Amniotic stem cell (primary cell): ENCODE results near the gene CCDC196.
"Not testable (repeated sequence)": the region's sequence is repeated elsewhere in the genome, so short reads cannot be mapped to it uniquely, and the experiment has no call there.

Experiments used
- DNase-seq: peaks from one replicate; lab custom pipeline; 2025; lab: John Stamatoyannopoulos, UW

The CCDC196 gene

DNA sequence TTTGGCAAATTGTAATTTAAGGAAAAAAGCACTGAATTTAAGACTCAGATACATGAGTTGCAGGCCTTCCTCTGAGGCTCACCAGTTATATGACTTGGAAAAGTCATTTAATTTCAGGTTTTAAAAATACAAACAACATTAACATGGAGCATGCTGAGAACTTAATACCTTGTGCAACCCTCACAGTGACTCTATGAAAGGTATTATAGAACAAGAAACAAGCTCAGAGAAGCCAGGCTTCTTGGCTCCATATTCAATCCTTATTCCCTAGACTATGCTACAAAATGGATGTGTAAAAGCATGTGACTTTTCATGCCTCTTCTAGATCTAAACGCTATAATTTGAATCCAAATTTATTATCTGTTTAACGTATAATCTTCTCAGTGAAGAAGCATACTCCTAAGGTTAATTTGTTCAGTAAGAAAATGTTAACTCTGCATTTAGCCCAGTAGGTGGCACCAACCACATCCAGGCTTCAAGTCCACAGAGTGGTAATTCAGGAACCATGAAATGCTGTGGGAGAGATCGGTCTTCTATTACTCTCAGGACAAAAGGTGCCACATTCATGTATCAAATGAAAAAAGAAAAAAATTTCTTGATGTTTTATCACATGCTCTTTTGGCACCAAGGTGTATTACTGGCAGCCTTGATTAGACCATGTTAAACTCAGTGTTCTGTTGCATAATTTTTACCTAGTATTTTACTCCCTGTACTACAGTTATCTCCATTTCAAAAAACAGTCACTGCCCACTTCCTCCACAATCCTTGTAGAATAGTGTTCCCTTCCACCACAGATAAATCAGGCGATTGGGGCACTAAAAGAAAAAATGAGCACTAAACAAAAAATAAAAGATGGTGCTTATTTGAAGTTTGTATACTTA is 9.3 kb downstream of the CCDC196 start:
- peak; percentile 45 for DNase-seq

DNA sequence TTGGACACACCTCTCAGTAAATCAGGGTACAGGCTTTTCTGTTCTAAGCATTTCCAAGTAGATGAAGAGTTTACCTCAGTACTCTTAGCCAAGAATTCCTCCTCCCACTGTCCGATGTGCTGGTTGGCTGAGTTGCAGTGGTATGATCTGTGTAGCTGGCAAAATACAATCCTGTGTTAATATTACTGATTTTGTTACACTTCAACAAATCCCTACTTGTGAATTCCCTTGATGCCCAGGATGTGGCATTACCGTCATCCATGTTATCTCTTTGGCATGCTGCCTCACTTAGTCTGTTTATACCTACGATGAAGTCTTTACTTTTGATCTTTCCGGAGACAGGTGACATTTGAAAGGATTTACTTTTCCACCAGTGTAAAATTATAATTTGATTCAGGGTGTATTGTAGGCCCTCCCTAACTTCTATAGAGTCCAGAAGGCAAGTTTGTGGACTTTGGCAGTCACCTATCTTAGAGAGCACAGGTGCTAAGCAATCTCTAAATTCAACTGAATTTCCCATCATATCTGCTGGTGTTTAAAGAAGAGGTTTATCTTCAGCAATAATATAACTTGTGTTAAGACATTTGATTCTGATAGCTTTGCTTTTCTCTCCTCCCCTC is 10.1 kb downstream of the CCDC196 start:
- DNase-seq: no peak

DNA sequence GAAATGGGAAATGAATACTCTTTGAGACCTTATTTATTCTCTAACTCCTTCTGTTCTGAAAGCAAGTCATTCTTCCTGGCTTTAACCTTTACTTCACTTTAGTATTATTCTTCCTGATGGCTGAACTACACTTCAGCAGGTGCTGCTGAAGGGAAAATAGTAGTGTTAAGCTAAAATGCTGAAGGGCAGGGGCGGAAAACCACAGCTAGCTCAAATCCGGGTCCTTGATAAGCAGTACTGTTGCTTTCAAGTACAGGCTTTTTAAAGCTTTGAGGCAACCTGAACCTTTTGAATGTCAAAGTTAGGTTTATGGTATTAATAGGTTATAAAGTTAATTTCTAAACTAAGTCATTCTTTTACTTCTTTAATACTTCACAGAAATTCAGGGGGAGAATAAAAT is 10.7 kb downstream of the CCDC196 start:
- DNase-seq: no peak

DNA sequence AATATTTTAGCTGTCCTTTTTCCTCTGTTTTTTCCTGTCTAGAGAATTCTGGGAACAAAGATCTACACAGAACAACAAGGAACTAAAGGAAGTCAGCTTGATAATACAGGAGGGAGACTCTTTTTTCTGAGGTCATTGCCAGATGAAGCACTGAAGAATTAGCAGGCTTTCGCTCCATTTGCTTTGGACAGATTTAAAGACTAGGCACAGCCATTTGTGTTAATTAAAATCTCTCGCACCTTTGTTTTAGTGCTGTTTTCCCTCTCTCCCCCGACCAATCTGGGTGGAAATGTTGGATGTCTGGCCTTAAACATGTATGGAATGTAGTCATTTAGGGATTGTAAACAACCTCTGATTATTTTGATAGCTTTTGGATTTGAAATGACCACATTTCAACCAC is 12.1 kb downstream of the CCDC196 start:
- no peak for DNase-seq

DNA sequence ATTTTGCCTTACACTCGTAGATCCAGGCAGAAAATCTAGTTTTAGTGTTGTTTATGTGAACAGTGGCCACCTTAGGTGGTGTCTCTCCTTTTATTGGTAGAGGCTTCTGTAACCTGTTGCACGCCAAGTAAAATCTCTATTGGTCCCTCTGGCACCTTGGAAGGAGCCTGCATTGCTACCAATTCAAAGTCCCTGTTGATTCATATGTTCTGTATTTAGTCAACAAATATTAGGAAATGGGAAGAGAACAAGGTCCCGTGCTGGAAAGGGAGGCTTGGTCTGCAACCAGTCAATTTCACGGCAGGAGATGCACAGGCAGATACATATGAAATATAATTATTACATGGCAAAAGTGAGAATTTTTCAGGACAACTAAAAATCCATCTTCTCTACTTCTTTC is 15.4 kb downstream of the CCDC196 start:
- DNase-seq: no peak

DNA sequence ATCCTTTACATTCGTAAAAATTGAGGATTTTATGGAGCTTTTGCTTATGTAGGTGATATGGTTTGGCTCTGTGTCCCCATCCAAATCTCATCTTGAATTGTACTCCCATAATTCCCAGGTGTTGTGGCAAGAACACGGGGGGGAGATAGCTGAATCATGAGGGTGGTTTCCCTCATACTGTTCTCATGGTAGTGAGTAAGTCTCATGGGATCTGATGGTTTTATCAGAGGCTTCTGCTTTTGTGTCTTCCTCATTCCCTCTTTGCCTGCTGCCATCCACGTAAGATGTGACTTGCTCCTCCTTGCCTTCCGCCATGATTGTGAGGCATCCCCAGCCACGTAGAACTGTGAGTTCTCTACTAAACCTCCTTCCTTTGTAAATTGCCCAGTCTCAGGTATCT is 16.7 kb downstream of the CCDC196 start:
- DNase-seq: not testable (repeated sequence)

DNA sequence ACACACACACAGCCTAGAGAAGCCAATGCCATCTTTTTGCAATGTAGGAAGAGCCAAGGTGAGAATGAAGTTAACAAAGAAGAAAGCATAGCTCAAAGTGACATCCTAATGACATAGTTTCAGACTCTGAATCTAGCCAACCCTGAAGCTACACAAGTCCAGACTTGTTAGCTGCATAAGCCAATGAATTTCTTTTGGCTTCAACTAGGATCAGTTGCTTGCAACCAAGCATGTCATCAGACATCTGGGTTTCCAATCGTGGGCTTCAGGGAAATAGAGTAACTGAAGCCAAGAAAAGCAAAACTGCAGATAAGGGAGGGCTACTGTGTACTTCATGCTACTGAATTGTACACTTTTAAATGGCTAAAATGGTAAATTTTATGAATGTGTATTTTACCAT is 17.4 kb downstream of the CCDC196 start:
- DNase-seq: no peak

DNA sequence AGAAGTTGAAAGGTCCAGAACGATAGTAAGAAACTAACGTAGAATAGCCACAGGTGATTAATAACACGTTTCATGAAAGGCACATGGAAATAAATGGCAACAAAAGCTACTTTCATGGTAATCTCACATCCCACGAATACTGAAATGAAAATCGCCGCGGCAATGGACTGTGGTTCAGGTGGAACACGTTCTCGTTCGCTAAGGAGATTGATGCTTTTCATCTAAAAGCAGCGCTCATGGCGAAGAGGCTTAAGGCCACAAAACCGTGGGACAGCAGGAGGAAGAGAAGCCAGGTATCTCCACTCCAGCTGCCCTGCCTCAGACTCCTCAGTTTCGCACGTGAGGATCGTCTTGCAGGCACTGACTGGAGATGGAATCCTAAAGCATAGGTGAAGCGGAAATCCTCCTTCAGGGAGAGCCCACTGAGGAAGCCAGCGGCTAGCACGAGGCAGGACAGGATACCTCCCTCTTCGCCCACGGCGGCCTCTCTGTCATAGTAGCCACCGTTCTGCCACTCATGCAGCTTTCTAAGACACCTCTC is 21.1 kb downstream of the CCDC196 start:
- DNase-seq: no peak

DNA sequence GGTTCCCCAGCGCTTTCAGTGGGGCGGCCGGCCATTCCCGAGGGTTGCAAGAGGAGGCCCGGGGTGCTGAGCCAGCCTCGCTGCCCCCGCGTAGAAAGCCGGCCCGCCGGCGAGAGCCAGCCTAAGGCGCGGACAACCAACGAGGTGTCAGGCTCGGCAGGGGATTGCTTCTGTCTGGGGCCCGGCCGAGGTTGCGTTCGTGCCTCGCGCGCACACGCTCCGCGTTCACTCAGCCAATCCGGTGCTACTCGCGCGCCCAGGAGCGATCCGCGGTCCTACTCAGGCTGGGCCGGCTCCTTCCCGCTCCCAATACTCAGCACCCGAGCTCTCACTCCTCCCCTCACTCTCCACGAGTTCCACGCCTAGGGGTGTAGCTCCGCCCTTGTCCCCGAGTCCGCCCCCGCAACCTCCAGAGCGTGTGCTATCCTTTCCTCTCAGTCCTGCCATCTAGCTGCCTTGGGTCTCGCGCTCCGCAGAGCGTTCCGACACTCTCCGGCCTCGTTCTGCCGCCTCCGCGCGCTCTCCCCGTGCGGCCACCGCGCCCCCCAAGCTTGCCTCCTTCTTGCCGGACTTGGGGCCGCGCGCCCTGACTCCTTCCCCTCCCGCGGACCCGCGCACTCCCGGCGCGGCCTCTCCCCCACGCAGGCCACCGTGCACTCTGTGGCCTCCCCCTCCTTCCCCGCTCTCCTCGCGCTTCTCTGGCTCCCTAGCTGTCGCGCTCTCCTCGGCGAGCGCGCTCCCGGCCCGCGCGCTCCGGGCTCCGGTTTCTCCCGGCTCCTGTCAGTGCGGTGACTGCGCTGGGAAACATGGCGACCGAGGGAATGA is 21.8 kb downstream of the CCDC196 start, which contains the start of gene GPHN:
Gene GPHN, plus strand, starts transcription at position 426 of the 825 bp plus-strand sequence.
- DNase-seq: peak; percentile 92

DNA sequence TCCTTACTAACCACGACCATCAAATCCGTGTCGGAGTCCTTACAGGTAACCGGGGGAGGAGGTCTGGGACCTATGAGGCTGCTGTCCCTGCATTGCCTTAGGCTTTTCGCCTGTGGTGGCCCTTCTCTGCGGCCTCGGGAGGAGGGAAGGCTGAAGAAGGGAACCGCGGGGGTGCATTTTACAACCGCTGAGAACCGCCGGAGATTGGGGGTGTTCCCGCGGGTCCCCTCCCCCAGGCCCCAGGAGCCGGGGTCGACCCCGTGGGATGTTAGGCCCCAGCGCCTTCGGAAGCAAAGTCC is 22.3 kb downstream of the CCDC196 start:
- DNase-seq: no peak

DNA sequence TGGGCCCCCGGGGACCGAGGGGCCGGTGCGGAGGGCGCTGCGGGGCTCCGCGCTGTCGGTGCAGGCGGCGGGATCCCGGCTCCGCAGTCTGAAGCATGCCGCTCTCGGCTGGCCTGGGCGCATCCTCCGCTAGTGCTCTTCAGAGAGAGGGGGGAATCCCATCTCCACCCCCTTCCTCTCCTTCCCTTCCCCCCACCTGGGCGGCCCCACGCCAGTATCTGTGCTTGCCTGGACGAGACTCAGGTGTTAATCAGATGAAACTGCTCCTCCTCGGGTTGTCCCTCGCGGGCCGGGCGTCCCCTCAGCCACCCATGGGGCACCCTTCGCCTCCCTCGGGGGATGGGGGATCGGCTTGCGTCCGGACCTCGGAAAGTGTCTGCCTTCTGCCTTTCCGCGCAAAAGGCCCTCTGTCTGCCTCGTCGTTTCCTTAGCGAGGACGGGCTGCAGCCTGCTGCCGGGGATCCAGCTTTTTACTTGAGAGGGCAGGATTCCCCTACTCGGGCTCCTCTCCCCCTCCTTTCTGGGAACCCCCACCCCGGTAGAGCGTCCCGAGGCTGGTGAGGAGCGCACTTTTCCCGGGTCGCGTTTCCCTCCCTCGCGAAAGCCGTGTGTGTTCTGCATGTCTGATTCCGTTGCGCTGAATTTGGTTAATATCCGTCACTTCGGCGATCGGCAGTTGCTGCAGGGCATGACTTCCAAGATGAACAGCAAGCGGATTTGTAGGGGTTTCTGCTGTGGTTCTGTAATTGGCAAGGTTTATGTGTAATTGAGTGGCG is 22.9 kb downstream of the CCDC196 start:
- DNase-seq: no peak

DNA sequence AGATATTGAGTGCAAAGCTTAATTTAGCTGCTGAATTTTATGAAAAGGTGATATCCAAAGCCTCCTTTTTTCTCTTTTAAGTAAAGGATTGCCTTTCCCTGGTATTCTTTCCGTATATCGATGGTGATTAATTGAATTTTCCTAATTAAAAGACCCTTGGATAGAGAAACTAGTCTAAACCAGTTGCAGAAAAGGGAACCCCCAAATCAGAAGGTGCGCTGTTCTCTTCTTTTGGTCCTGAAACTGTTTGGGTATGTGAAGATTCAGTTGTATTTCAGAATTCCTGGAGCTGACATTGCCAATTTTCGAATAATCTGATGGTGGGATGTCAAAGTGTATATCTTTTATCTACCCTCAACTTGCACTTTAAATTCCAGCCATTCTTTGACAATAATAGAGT is 23.7 kb downstream of the CCDC196 start:
- no peak for DNase-seq

DNA sequence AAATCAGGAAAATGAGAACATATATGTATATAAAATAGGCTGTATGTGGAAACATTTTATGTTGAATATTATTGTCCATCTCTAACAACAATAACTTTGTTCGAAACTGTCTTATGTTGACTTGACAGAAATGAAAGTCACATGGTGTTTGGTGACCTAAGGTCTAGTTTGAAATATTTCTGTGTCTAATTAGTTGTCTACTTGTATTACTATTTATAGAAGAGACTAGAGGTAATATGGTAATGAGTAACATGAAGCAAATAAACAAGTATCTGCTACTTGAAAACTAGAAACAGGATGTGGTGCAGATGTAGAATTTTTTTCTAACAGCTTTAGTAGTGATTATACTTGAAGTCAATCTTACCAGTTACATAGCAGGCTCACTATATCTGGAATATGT is 25.7 kb downstream of the CCDC196 start:
- DNase-seq: no peak

DNA sequence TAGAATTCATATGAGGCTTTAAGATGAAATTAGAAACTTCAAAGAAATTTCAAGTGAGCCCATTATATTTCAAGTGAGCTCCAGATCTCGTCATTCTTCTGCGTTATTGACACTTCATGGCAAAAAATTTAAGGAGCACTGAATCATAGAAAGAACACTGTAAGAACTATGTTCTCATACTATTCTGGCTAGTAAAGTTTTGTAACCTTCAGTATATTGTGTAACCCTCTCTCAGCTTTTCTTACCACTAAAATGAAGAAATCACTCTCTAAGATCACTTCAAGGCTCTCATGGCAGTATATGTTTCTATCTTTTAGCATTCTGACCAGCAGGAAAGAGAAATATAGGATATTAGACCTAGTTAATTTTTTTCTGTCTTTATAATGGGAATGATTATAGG is 28.0 kb downstream of the CCDC196 start:
- DNase-seq: no peak

DNA sequence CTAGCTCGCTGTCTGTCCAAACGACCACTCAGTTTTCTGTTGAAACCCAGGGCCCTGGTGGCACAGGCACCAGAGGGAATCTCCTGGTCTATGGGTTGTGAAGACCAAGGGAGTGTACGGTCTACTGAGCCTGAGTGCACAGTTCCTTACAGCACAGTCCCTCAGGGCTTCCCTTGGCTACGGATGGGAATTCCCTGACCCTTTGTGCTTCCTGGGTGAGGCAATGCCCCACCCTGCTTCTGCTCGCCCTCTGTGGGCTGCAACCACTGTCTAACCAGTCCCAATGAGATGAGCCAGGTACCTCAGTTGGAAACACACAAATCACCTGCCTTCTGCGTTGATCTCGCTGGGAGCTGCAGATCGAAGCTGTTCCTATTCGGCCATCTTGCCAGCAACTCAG is 44.4 kb downstream of the CCDC196 start:
- DNase-seq: no peak

DNA sequence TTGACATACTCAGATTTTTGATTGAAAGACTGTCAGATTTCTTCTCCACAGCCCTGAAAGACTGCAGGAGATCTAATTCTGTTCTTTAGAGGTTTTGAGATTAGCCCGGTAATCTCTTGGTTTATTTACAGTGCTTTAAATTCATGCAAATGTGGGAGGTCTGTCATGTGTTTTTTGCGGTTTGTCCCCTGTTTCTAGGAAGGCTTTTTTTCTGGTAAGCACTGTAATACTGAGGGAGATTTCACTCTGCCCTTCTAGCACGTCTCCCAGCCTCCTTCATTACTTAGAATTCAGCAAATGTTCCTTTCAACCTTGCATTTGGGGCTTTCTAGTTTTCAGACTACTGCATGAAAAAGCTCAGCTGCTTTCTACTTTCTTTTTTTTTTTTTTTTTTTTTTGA is 52.9 kb downstream of the CCDC196 start:
- no peak for DNase-seq

DNA sequence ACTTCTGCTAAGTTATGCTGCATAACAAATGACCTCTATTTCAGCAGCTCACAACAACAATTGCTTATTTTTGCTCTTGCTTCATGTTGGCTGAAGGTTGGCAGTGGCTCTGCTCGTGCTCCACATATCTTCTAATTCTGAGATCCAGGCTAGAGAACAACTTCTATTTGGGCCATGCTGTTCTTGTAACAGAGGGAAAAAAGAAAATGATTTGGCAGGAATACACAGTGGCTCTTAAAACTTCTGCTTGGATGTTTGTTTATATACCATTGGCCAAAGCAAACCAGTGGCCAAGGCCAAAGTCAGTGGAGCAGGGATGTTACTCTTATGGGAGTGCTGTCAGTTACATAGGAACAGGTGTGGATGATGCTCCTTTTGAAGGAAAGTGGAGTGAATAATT is 53.9 kb downstream of the CCDC196 start:
- DNase-seq: no peak

DNA sequence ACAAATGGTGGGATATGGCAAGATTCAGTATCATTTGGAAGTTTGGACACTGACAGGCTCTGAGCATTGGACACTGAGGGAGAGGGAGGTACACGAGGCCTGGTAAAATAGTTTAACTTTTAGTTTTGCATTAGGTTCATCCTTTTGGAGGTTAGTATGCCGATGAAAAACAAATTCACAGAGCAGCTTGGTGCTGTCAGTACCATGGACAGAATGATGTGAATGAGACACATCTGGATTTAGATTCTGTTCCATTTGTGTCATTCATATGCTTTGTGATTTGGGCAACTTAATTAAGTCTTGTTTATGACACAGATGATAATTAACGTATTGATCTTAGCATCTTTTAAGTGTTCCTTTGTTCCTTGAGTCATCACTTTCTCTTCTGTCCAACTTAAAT is 55.5 kb downstream of the CCDC196 start:
- DNase-seq: no peak

DNA sequence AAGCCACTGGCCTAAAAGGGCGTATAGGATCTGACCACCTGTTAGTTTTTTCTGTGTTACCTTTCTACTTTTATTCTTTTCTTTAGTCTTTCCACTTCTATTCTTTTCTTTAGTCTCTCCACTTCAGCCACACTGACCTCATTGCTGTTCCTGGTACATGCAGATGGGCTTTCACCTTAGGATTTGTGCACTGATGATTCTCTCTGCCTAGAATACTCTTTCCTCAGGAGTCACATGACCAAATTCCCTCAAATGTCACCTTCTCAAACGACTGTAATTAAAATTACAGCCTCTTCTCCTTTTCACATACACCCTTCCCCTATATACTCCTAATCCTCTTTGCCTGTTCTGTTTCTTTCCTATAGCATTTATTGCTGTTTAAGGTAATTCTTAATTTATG is 57.8 kb downstream of the CCDC196 start:
- DNase-seq: no peak

DNA sequence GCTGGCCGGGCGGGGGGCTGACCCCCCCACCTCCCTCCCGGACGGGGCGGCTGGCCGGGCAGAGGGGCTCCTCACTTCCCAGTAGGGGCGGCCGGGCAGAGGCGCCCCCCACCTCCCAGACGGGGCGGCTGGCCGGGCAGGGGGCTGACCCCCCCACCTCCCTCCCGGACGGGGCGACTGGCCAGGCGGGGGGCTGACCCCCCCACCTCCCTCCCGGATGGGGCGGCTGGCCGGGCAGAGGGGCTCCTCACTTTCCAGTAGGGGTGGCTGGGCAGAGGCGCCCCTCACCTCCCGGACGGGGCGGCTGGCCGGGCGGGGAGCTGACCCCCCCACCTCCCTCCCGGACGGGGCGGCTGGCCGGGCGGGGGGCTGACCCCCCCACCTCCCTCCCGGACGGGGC is 59.0 kb downstream of the CCDC196 start:
- not testable (repeated sequence) for DNase-seq

DNA sequence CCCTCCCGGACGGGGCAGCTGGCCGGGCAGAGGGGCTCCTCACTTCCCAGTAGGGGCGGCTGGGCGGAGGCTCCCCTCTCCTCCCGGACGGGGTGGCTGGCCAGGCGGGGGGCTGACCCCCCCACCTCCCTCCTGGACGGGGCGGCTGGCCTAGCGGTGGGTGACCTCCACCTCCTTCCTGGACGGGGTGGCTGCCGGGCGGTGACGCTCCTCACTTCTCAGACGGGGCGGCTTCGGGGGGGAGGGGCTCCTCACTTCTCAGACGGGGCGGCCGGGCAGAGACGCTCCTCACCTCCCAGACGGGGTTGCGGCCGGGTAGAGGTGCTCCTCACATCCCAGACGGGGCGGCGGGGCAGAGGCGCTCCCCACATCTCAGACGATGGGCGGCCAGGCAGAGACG is 59.6 kb downstream of the CCDC196 start:
- DNase-seq: not testable (repeated sequence)
